HG03520 (cell line): Measurements from ENCODE around the gene DMBX1.

Source experiments
- ATAC-seq: cut with Tn5 transposase; IDR thresholded peaks from one replicate; pipeline ENCODE4 v1.9.1; 2021; ENCODE audit warnings: mild to moderate bottlenecking, moderate library complexity; ENCODE audit not compliant: unreplicated experiment

The DMBX1 gene

DNA sequence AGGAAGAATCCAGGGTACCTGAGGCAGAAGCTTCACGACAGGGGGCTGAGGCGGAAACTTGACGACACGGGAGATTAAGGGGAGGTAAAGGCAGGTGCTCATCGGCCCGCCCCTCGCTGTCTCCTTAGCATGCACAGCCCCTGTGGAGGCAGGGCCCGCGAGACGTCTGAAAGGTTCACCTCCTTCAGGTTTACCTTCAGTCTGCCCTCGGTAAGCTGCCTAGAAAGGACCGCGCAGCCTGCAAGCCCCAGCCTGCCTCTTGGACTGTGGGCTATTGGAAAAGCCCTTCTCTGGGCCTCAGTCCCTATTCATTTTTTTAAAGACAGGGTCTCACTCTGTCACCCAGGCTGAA is 33.3 kb downstream of the DMBX1 start:
- no peak for ATAC-seq

DNA sequence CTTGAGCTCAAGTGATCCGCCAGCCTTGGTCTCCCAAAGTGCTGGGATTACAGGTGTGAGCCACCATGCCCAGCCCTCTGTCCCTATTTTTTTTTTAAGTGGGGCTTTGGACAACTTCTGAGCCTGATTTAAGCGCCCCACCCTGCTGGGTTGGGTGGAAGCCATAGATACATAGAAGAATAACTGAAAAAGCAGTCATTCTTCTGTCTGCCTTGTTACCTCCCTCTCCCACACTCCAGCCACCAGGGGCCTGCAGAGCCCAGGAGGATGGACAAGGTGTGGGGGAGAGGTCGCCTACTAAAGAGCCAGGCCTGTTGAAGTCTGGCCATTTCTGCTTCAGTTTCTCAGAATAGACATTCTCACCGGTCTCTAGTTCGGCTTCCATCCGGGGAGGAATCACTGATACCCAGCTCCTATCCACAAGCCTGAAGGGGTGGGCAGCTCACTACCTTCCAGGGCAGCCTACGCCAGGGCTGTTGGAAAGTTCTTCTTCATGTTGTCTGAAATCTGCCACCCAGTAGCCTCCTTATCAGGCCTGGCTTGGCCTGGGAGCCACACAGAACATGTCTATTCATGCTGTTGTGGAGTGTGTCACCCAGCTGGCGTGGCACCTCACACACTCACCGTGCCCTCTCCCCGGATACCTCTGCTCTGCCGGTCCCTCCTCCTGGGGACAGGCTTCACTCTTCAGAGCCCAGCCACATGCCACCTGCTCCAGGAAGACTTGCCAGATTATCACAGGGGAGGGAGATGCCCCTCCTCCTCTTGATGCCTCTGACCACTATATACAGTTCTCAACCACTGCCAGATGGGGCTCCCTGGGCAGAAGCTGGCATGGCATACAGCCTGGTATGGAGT is 34.1 kb downstream of the DMBX1 start:
- no peak for ATAC-seq

- ATAC-seq: no peak
Observed at GRCh38 chr1:46524843-46525242, 35.2 kb downstream of the DMBX1 start.

DNA sequence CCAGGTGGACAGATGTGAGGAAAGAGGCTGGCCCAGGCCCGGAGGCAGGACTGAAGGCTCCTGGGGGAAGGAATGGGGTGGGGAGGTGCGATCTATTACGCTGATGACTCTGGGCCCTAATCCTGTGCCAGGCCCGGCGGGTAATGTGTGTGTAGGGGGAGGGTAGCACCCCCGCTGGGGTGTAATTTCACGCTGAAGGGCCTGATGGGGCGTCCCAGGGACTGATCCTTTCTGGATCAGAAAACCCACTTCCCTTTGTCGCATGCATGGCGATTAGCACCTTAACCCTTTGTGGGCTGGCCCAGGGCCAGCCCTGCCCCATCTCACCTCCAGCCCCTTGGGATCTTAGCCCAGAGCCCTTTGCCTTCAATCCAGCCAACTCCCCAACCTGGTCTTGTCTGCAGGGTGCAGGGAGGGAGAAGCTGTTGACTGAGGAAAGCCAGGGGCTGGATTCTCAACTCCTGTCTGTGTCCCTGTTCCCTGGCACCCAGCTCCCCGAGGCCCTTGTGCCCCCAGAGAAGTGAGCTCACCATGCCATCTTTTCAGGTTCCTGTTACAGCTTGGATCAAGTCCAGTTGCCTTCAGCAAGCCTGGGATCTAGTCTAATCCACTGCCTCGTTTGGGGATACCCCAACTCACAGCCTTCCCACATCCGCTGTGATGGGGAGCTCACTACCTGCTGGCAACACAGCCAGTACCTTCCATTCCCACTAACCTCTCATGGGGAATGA is 35.8 kb downstream of the DMBX1 start:
- ATAC-seq: no peak

DNA sequence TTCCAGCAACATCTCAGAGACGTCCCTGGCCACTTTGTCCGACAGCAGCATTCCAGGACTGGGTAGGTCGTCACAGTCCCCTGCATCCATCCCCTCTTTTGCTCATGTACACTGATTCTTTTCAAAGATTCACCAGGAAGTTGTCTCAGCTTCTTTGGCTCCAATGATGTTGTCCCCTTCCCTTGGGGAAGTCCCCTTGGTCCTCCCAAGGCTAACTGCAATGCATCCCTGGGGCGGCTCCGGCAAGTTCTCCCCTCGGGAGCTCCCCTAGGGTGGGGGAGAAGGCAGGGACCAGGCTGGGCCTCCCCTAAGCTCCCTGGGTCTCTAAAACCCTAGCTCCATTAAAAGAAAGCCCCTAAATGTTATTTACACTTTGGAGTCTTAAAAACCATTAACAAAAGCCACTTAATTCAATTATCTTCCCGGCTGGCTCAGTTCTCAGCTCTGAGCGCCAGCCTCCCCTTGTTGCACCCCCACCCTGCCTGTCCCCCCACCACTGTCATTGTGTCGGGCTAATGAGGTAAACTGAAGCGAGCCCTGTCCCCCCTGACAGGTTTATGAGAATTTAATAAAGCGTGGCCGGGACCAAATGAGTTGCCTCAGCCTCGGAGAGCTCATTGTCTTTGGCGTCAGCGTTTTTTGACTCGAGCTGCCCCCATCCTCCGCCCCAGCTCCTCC is 36.5 kb downstream of the DMBX1 start:
- no peak for ATAC-seq

DNA sequence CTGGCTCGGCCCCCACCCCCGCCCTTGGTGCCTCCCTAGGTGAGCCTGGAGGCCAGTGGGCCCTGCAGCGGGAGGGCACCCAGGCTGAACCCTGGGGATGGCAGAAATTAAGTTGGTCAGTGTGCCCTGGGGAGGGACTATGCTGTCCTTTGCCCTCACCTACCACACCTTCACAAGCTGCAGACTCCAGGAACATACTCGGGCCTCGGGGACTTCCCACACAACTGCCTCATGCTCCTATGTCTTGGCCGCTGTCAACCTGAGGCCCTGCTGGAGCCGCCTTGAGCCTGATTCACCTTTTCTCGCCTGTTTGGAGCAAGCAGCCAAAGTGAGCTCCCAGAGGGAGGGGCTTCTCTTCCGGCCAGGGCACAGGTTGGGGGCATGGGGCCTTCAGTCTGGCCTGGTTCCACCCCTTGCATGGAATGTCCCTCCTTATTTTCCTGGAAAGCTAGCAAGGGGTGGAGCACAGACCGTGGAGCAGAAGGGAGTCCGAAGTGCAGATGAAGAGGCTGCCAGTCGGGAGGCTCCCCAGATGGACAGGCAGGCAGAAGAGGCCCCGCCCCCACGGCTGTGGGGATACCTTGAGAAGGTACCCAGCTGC is 37.2 kb downstream of the DMBX1 start:
- ATAC-seq: no peak

- ATAC-seq: no peak
Observed at GRCh38 chr1:46527474-46528296, 38.0 kb downstream of the DMBX1 start.

DNA sequence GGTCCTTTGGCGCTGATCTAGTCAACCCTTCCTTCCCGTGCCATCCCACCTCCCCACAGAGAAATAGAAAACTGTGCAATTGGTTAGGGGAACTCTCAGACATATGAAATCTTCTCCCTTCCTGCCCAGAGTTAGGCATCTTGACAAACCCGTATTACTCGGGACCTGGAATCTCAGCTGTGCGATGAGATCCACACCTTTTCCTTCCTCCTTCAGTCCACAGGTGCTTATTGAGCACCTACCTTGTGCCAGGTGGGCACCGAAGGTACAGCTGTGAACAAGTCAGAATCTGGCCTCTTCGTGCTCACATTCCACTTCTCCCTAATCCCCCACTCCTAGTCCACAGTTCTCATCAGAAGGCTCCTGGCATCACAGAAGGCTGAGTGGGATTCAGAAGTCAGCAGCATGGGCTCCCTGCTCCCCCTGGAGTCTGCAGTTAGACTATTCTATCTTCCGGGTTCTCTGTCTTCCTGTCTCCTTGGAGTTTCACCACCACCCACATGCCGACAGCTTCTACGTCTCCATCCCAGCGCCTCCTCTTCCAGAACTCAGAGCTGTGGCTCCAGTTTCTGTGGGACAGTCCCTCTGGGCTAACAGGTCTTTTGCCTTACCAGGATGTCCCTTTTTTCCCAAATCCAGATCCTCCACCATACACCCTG is 38.8 kb downstream of the DMBX1 start:
- ATAC-seq: no peak

DNA sequence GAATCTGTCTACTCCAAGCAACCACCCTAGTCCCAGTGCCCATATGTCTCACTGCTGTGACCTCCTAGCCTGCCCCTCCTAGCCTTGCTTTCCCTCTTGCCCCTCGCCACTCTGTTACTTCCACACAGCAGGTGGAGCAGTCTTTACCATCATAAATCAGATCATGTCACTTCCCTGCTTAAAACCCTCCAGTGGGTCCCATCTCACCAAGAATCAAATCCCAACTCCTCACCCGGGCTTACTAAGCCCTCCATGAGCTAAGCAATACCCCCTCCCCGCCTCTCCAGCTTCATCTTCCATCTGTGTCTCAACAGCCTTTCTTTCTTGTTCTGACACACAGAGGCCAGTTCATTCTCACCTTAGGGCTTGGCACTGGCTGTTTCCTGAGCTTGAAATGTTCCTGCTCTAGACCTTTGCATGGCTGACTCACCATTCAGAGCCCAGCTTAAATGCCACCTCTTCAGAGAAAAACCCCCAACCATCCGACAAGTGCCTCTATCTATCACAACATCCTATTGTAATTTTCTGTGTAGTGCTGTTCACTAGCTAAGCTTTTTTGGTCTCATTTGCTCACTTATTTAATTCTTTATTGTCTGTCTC is 39.5 kb downstream of the DMBX1 start:
- no peak for ATAC-seq

DNA sequence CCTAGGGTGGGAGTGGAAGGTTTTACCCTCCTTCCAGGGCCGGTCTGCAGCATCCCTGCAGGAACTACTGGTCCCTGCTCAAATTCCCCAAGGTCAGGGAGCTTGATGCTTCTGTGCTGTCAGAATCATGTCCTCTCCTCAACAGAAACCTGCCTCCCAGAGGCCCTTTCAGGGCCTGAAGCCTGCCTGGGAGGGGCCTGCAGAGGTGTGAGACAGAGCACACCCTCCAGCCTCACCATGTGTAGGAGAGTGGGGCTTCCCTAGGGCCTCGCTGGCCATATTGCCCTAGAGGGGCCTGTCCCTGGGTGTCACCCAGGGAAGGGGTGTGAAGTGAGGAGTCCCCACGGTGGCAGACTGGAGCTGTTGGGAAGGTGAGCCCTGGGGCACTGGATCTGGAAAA is 40.7 kb downstream of the DMBX1 start:
- no peak for ATAC-seq

DNA sequence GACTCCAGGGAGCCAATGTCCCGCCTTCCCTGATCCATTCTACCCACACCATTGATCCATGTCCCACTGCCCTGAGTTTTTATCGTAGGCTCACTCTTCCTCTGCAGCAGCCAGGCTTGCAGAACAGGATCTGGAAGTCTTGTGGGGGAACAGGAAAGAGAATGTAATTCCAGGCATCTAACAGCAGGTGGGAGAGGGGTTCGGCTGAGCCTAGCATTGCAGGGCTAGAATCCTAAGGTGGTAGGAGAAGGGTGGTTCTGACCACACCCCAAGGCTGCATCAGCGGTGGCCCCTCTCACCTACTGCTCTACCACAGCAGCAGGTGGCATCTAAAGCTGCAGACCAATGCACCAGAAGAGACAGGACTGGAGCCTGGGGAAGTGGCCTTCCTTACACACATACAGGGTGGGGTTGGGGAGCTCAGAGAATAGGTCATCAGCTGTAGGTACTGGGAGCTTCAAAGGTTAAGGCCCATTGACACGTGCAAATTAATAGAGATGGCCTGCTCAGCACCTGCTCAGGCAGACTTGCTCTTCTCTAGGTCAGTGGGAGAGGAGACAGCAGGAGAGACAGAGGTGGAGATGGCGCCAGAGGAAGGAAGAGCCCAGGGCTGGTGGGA is 41.3 kb downstream of the DMBX1 start:
- no peak for ATAC-seq

DNA sequence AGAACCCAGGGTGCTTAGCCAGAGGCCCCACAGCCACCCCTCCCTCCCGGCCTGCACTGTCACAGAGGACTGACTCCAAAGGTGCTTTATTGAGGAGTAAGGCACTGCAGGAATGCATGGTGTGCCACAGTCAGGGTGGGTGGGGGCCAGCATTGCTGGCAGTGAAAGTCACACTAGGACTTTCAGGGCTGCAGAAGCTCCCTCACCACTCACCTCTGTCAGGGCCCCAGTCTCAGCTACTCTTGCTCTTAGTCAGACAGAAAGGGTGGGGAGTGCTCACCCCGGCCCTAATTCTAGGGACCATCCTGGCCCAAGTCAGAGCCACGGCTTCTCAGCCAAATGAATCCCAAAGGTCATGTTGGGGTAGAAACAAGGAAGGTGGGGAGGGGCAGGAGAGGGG is 42.5 kb downstream of the DMBX1 start:
- ATAC-seq: no peak

- no peak for ATAC-seq
Observed at GRCh38 chr1:46532498-46533178, 43.0 kb downstream of the DMBX1 start.

- no peak for ATAC-seq
Observed at GRCh38 chr1:46533179-46533864, 43.7 kb downstream of the DMBX1 start.

- no peak for ATAC-seq
Observed at GRCh38 chr1:46535063-46535462, 45.4 kb downstream of the DMBX1 start.

DNA sequence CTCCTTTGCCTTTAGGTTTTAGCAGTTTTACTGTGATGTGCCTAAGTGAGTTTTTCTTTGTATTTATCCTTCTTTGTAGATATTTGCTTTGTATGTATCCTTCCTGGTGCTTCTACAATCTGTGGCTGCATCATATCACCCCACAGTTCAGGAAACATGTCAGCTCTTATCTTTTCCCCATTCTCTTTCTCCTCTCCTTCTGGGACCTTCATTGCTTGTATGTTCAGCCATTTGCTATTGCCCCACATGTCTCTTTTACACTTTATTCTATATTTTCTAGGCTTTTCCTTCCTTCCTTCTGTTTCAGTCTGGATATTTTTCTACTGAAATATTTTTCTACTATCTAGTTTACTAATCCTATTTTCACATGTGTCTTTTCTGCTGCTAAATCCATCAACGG is 46.9 kb downstream of the DMBX1 start:
- ATAC-seq: no peak

DNA sequence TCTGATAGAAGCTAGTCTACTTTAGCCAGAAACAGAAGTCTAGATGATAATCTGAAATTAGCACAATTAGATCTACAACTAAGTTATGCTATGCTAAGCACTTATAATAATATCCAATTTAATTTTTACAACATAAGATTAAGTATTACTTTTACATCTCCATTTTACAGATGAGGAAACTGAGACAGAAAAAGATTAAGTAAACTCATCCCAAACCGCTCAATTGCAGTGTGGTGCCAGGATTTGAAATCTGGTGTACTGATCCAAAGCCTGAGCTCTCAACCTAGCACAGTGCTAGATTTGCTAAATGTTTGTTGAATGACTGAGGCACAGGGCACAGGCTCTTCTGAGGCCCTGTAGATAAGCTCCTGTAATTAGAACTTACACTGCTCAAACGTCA is 48.0 kb downstream of the DMBX1 start:
- no peak for ATAC-seq

GRCh38 chr1:46538147-46538546 is 48.5 kb downstream of the DMBX1 start:
- no peak for ATAC-seq
